Measurements from ENCODE around the gene STEAP3. TPM values are rescaled to one million over a fixed set of nuclear protein-coding genes. Genes with fewer than 3 reads are reported as not detected.

The STEAP3 gene
- polyA plus RNA-seq: 1 to 10 TPM in 1 of 3 donors, under 1 TPM in 1, not detected in 1; 0.83 to 1.9 TPM

- Mint-ChIP-seq H3K4me1 (peaks cover 0 to 22% of the 10 kb centered on the region in 2 donors), H3K27ac (peak within 1 kb of the TSS in 2 of 6 donors; percentile 40 to 50), H3K27me3 (ENCODE audit: low read depth in 3 of 3) (peaks cover 0 to 4% (median 2%) of the 10 kb centered on the region in 3 donors), H3K36me3 (no peaks in the 10 kb centered on the region), H3K4me3 (peak within 1 kb of the TSS; percentile 63 to 81 (median 75)), H3K9me3 (no peaks in the 10 kb centered on the region)
- DNase-seq: peak; percentile 51 to 52 (median 51)
Measured at GRCh38 chr2:119223521-119224390, at the start of gene STEAP3. STEAP3 (plus strand) TSS chr2:119223834; CDS start chr2:119231013, 7,179 bp downstream.

- Mint-ChIP-seq H3K9me3 (no peaks in the 10 kb centered on the region), H3K4me1 (no peaks in the 10 kb centered on the region), H3K27ac (no peak overlapping the region), H3K36me3 (no peaks in the 10 kb centered on the region), H3K4me3 (no peak overlapping the region), H3K27me3 (ENCODE audit: low read depth in 3 of 3) (peaks cover 0 to 5% (median 0%) of the 10 kb centered on the region in 3 donors)
- DNase-seq: peak; percentile 10 to 35 (median 24)
Measured at GRCh38 chr2:119174216-119174992, 49.2 kb upstream of the STEAP3 start.

- DNase-seq: no peak
- H3K9me3 Mint-ChIP-seq: no peaks in the 10 kb centered on the region
- peaks cover 0 to 5% (median 0%) of the 10 kb centered on the region in 3 donors for H3K27me3 Mint-ChIP-seq (ENCODE audit: low read depth in 3 of 3)
- no peaks in the 10 kb centered on the region for H3K4me1 Mint-ChIP-seq
- H3K4me3 Mint-ChIP-seq: no peak overlapping the region
- H3K36me3 Mint-ChIP-seq: no peaks in the 10 kb centered on the region
- H3K27ac Mint-ChIP-seq: no peak overlapping the region
Measured at GRCh38 chr2:119174993-119175347, 48.7 kb upstream of the STEAP3 start.

- H3K9me3 Mint-ChIP-seq: no peaks in the 10 kb centered on the region
- H3K4me3 Mint-ChIP-seq: no peak overlapping the region
- H3K27me3 Mint-ChIP-seq (ENCODE audit: low read depth in 3 of 3): peaks cover 0 to 5% (median 0%) of the 10 kb centered on the region in 3 donors
- no peak overlapping the region for H3K27ac Mint-ChIP-seq
- H3K36me3 Mint-ChIP-seq: no peaks in the 10 kb centered on the region
- H3K4me1 Mint-ChIP-seq: no peaks in the 10 kb centered on the region
- no peak for DNase-seq
Measured at GRCh38 chr2:119175517-119175916, 48.1 kb upstream of the STEAP3 start.

GRCh38 chr2:119177171-119177837, 46.3 kb upstream of the STEAP3 start:
- peaks cover 0 to 5% (median 0%) of the 10 kb centered on the region in 3 donors for H3K27me3 Mint-ChIP-seq (ENCODE audit: low read depth in 3 of 3)
- no peak for DNase-seq
- no peaks in the 10 kb centered on the region for H3K36me3 Mint-ChIP-seq
- H3K4me1 Mint-ChIP-seq: no peaks in the 10 kb centered on the region
- H3K9me3 Mint-ChIP-seq: no peaks in the 10 kb centered on the region
- no peak overlapping the region for H3K4me3 Mint-ChIP-seq
- no peak overlapping the region for H3K27ac Mint-ChIP-seq

- Mint-ChIP-seq H3K4me3 (no peak overlapping the region), H3K4me1 (no peaks in the 10 kb centered on the region), H3K36me3 (no peaks in the 10 kb centered on the region), H3K9me3 (no peaks in the 10 kb centered on the region), H3K27ac (no peak overlapping the region), H3K27me3 (ENCODE audit: low read depth in 3 of 3) (peaks cover 0 to 5% (median 0%) of the 10 kb centered on the region in 3 donors)
- DNase-seq: no peak
Measured at GRCh38 chr2:119177838-119178190, 45.8 kb upstream of the STEAP3 start.

- Mint-ChIP-seq H3K27me3 (ENCODE audit: low read depth in 3 of 3) (peaks cover 0 to 5% (median 0%) of the 10 kb centered on the region in 3 donors), H3K4me1 (no peaks in the 10 kb centered on the region), H3K4me3 (no peak overlapping the region), H3K27ac (no peak overlapping the region), H3K36me3 (no peaks in the 10 kb centered on the region), H3K9me3 (no peaks in the 10 kb centered on the region)
- DNase-seq: no peak
Measured at GRCh38 chr2:119178776-119179175, 44.9 kb upstream of the STEAP3 start.

GRCh38 chr2:119179202-119179601, 44.4 kb upstream of the STEAP3 start:
- no peak for DNase-seq
- no peaks in the 10 kb centered on the region for H3K9me3 Mint-ChIP-seq
- no peak overlapping the region for H3K4me3 Mint-ChIP-seq
- peaks cover 0 to 5% (median 1%) of the 10 kb centered on the region in 3 donors for H3K27me3 Mint-ChIP-seq (ENCODE audit: low read depth in 3 of 3)
- no peaks in the 10 kb centered on the region for H3K4me1 Mint-ChIP-seq
- H3K27ac Mint-ChIP-seq: no peak overlapping the region
- H3K36me3 Mint-ChIP-seq: no peaks in the 10 kb centered on the region

GRCh38 chr2:119179991-119180390, 43.6 kb upstream of the STEAP3 start:
- Mint-ChIP-seq H3K4me3 (no peak overlapping the region), H3K27me3 (ENCODE audit: low read depth in 3 of 3) (peaks cover 0 to 5% (median 1%) of the 10 kb centered on the region in 3 donors), H3K27ac (no peak overlapping the region), H3K36me3 (no peaks in the 10 kb centered on the region), H3K4me1 (no peaks in the 10 kb centered on the region), H3K9me3 (no peaks in the 10 kb centered on the region)
- no peak for DNase-seq

GRCh38 chr2:119180892-119181291, 42.7 kb upstream of the STEAP3 start:
- Mint-ChIP-seq H3K27ac (no peak overlapping the region), H3K4me1 (no peaks in the 10 kb centered on the region), H3K27me3 (ENCODE audit: low read depth in 3 of 3) (peaks cover 0 to 5% (median 1%) of the 10 kb centered on the region in 3 donors), H3K4me3 (no peak overlapping the region), H3K36me3 (no peaks in the 10 kb centered on the region), H3K9me3 (no peaks in the 10 kb centered on the region)
- DNase-seq: no peak

- DNase-seq: no peak
Measured at GRCh38 chr2:119181391-119181790, 42.2 kb upstream of the STEAP3 start.

GRCh38 chr2:119181791-119182445, 41.7 kb upstream of the STEAP3 start:
- H3K9me3 Mint-ChIP-seq: no peaks in the 10 kb centered on the region
- peaks cover 0 to 5% (median 2%) of the 10 kb centered on the region in 3 donors for H3K27me3 Mint-ChIP-seq (ENCODE audit: low read depth in 3 of 3)
- no peaks in the 10 kb centered on the region for H3K4me1 Mint-ChIP-seq
- DNase-seq: no peak
- no peaks in the 10 kb centered on the region for H3K36me3 Mint-ChIP-seq
- H3K27ac Mint-ChIP-seq: no peak overlapping the region
- H3K4me3 Mint-ChIP-seq: no peak overlapping the region

More at GRCh38 chr2:119181391-119181790, 42.2 kb upstream of the STEAP3 start:
- H3K4me3 Mint-ChIP-seq: no peak overlapping the region
- H3K4me1 Mint-ChIP-seq: no peaks in the 10 kb centered on the region
- no peaks in the 10 kb centered on the region for H3K36me3 Mint-ChIP-seq
- H3K27me3 Mint-ChIP-seq (ENCODE audit: low read depth in 3 of 3): peaks cover 0 to 5% (median 4%) of the 10 kb centered on the region in 3 donors
- H3K27ac Mint-ChIP-seq: no peak overlapping the region
- no peaks in the 10 kb centered on the region for H3K9me3 Mint-ChIP-seq

- Mint-ChIP-seq H3K27ac (no peak overlapping the region), H3K4me1 (no peaks in the 10 kb centered on the region)
- no peak for DNase-seq
Measured at GRCh38 chr2:119184512-119184911, 39.1 kb upstream of the STEAP3 start.

More at GRCh38 chr2:119184512-119184911, 39.1 kb upstream of the STEAP3 start:
- peaks cover 0 to 5% (median 3%) of the 10 kb centered on the region in 3 donors for H3K27me3 Mint-ChIP-seq (ENCODE audit: low read depth in 3 of 3)
- no peaks in the 10 kb centered on the region for H3K36me3 Mint-ChIP-seq
- no peak overlapping the region for H3K4me3 Mint-ChIP-seq
- H3K9me3 Mint-ChIP-seq: no peaks in the 10 kb centered on the region

Measured in immature natural killer cell (primary cell).